Fibroblast of lung (primary cell): ENCODE results near the gene ATXN1. TPM values are rescaled to one million over a fixed set of nuclear protein-coding genes. Genes with fewer than 3 reads are reported as not detected.
A peak's percentile ranks its signal among the peaks of the same experiment; 100 is the strongest.

Source experiments
- DNase-seq, 2 donors: peaks; one replicate each; pipeline versions ENCODE4 v3.0.0 to v3.0.0-alpha.2; 2010; ENCODE audit warnings: low read depth in 2 of 2
- H2AFZ ChIP-seq: 2 replicates; pipeline ENCODE4 v1.5.1; 2012; ENCODE audit warnings: low read length, control low read depth, inconsistent platforms
- H3K27ac ChIP-seq: 2 replicates; pipeline ENCODE4 v1.5.1; 2011; ENCODE audit warnings: low read length, control low read depth; ENCODE audit not compliant: insufficient read depth
- H3K27me3 ChIP-seq: 2 replicates; pipeline ENCODE4 v1.5.1; 2011; ENCODE audit warnings: mild to moderate bottlenecking, low read length; ENCODE audit not compliant: control insufficient read depth, insufficient read depth
- H3K36me3 ChIP-seq: 2 replicates; pipeline ENCODE4 v1.5.1; 2011; ENCODE audit warnings: low read length; ENCODE audit not compliant: control insufficient read depth, insufficient read depth
- H3K4me1 ChIP-seq: 2 replicates; pipeline ENCODE4 v1.5.1; 2011; ENCODE audit warnings: low read length; ENCODE audit not compliant: control insufficient read depth, insufficient read depth; ENCODE audit errors: extremely low read depth
- H3K4me2 ChIP-seq: 2 replicates; pipeline ENCODE4 v1.5.1; 2011; ENCODE audit warnings: low read length, control low read depth; ENCODE audit not compliant: insufficient read depth; ENCODE audit errors: extremely low read depth
- H3K4me3 ChIP-seq, 4 experiments: fragments of 200-600 bp in 1 of 4; sonication (generic) in 1 of 4; replicated peaks in 1 of 4; 2 replicates each; pipeline ENCODE4 v1.5.1; 2011 to 2016; ENCODE audit warnings: low read length in 4 of 4, low read depth in 3 of 4, mild to moderate bottlenecking in 3 of 4, control low read depth in 2 of 4, inconsistent platforms in 1 of 4, mixed read lengths in 1 of 4; ENCODE audit not compliant: insufficient read depth in 1 of 4; ENCODE audit errors: control extremely low read depth in 1 of 4
- H3K79me2 ChIP-seq: 2 replicates; pipeline ENCODE4 v1.5.1; 2012; ENCODE audit warnings: mild to moderate bottlenecking, low read length, inconsistent platforms; ENCODE audit not compliant: control insufficient read depth, insufficient read depth
- H3K9ac ChIP-seq: 2 replicates; pipeline ENCODE4 v1.5.1; 2011; ENCODE audit warnings: mild to moderate bottlenecking, low read length, control low read depth; ENCODE audit not compliant: insufficient read depth
- H3K9me3 ChIP-seq: 2 replicates; pipeline ENCODE4 v1.5.1; 2012; ENCODE audit warnings: low read depth, low read length; ENCODE audit not compliant: control insufficient read depth, insufficient read depth
- H4K20me1 ChIP-seq: 2 replicates; pipeline ENCODE4 v1.5.1; 2011; ENCODE audit warnings: low read length; ENCODE audit not compliant: control insufficient read depth, insufficient read depth; ENCODE audit errors: extremely low read depth
- CTCF ChIP-seq, 2 donors: IDR thresholded peaks in 1 of 2; conservative IDR thresholded peaks in 1 of 2; 1 replicate in 1 of 2; 2 replicates in 1 of 2; pipeline ENCODE4 v1.5.1; 2011 to 2012; ENCODE audit warnings: low read length in 2 of 2, control low read depth in 1 of 2, inconsistent platforms in 1 of 2, low read depth in 1 of 2, mild to moderate bottlenecking in 1 of 2
- EZH2 ChIP-seq: IDR thresholded peaks from 2 replicates; pipeline ENCODE4 v1.5.1; 2012; ENCODE audit warnings: low read length, control low read depth, mild to moderate bottlenecking; ENCODE audit errors: missing control alignments
- polyA plus RNA-seq, 2 donors: library from polyadenylated mRNA; depleted of rRNA in 1 of 2; stranded (reverse) in 1 of 2; unstranded in 1 of 2; fragments of >200 nt; gene quantifications; 2 replicates each; pipeline ENCODE4 v1.2.1, GENCODE V29; 2011 to 2012; ENCODE audit warnings: missing spikeins in 1 of 2
- total RNA-seq: library from RNA; depleted of rRNA; stranded (reverse); fragments of >200 nt; gene quantifications from 2 replicates; pipeline ENCODE4 v1.2.1, GENCODE V29; 2014

Gene ATXN1
- total and polyA plus RNA-seq, 2 donors (not counting 1 experiment from before 2014, with no cell fraction given): 15.8 to 40.5 TPM

GRCh38 chr6:16807956-16808355 lies 46.7 kb upstream of the ATXN1 start:
- H3K4me3 ChIP-seq: no peak overlapping the region
- no peak for TF ChIP-seq CTCF (conservative IDR thresholded peaks at IDR 0.05 in 1 of 2, IDR thresholded peaks at IDR 0.05 in 1 of 2; ENCODE audit: low read depth in 1 of 2, low read length in 2 of 2)
- no peak for TF ChIP-seq EZH2
- no peaks in the 10 kb centered on the region for H3K9me3 ChIP-seq
- H3K27me3 ChIP-seq: no peaks in the 10 kb centered on the region
- no peak overlapping the region for H3K9ac ChIP-seq
- H2AFZ ChIP-seq: no peak overlapping the region
- no peaks in the 10 kb centered on the region for H4K20me1 ChIP-seq
- no peak overlapping the region for H3K27ac ChIP-seq
- no peaks in the 10 kb centered on the region for H3K79me2 ChIP-seq
- peaks cover 5% of the 10 kb centered on the region for H3K4me1 ChIP-seq
- no peaks in the 10 kb centered on the region for H3K36me3 ChIP-seq
- no peak for DNase-seq
- no peak overlapping the region for H3K4me2 ChIP-seq

- H3K9me3 ChIP-seq: no peaks in the 10 kb centered on the region
- no peak overlapping the region for H3K27ac ChIP-seq
- H3K4me3 ChIP-seq: no peak overlapping the region
- no peak overlapping the region for H2AFZ ChIP-seq
- no peaks in the 10 kb centered on the region for H3K27me3 ChIP-seq
- TF ChIP-seq CTCF (conservative IDR thresholded peaks at IDR 0.05 in 1 of 2, IDR thresholded peaks at IDR 0.05 in 1 of 2; ENCODE audit: low read depth in 1 of 2, low read length in 2 of 2) (no peak), EZH2 (no peak)
- DNase-seq: no peak
- no peaks in the 10 kb centered on the region for H3K79me2 ChIP-seq
- H3K36me3 ChIP-seq: no peaks in the 10 kb centered on the region
- H3K4me2 ChIP-seq: no peak overlapping the region
- H3K4me1 ChIP-seq: peaks cover 6% of the 10 kb centered on the region
- no peaks in the 10 kb centered on the region for H4K20me1 ChIP-seq
- no peak overlapping the region for H3K9ac ChIP-seq
Observed at GRCh38 chr6:16806363-16806762, 45.1 kb upstream of the ATXN1 start.

- Histone ChIP-seq H3K36me3 (no peaks in the 10 kb centered on the region), H3K27ac (no peak overlapping the region), H3K4me3 (no peak overlapping the region), H3K4me1 (peaks cover 7% of the 10 kb centered on the region), H3K27me3 (no peaks in the 10 kb centered on the region), H2AFZ (no peak overlapping the region), H3K9ac (no peak overlapping the region), H3K79me2 (no peaks in the 10 kb centered on the region), H4K20me1 (no peaks in the 10 kb centered on the region), H3K9me3 (no peaks in the 10 kb centered on the region), H3K4me2 (no peak overlapping the region)
- TF ChIP-seq CTCF (conservative IDR thresholded peaks at IDR 0.05 in 1 of 2, IDR thresholded peaks at IDR 0.05 in 1 of 2; ENCODE audit: low read depth in 1 of 2, low read length in 2 of 2): no peak
- TF ChIP-seq EZH2: no peak
- DNase-seq: peak in 1 of 2 donors; percentile 29
Observed at GRCh38 chr6:16805243-16805950, 44.1 kb upstream of the ATXN1 start.
